Glutamatergic neuron (in vitro differentiated cells): ENCODE data around the gene EPB41L5. TPM values are rescaled to one million over a fixed set of nuclear protein-coding genes. Genes with fewer than 3 reads are reported as not detected.

Experiments used
- DNase-seq: peaks from one replicate; pipeline ENCODE4 v3.0.0; 2022
- H3K27ac Mint-ChIP-seq: one replicate; pipeline ENCODE4 v1.8.0; 2020; ENCODE audit warnings: mild to moderate bottlenecking, mixed read lengths, inconsistent platforms; ENCODE audit not compliant: unreplicated experiment
- H3K27me3 Mint-ChIP-seq: one replicate; pipeline ENCODE4 v1.8.0; 2020; ENCODE audit warnings: mild to moderate bottlenecking, moderate library complexity, mixed read lengths, inconsistent platforms; ENCODE audit not compliant: unreplicated experiment
- H3K36me3 Mint-ChIP-seq: one replicate; pipeline ENCODE4 v1.8.0; 2020; ENCODE audit warnings: mild to moderate bottlenecking, mixed read lengths, inconsistent platforms; ENCODE audit not compliant: unreplicated experiment
- H3K4me1 Mint-ChIP-seq: one replicate; pipeline ENCODE4 v1.8.0; 2020; ENCODE audit warnings: mild to moderate bottlenecking, low read depth, mixed read lengths, inconsistent platforms; ENCODE audit not compliant: unreplicated experiment
- H3K4me3 Mint-ChIP-seq: one replicate; pipeline ENCODE4 v1.8.0; 2020; ENCODE audit warnings: mild to moderate bottlenecking, mixed read lengths, inconsistent platforms; ENCODE audit not compliant: unreplicated experiment
- H3K9me3 Mint-ChIP-seq: one replicate; pipeline ENCODE4 v1.8.0; 2020; ENCODE audit warnings: mild to moderate bottlenecking, moderate library complexity, mixed read lengths, inconsistent platforms; ENCODE audit not compliant: unreplicated experiment
- CTCF ChIP-seq: fragments of 200-600 bp; sonication (generic); IDR thresholded peaks from one replicate; pipeline ENCODE4 v1.5.0; 2021; ENCODE audit not compliant: partially characterized antibody, unreplicated experiment
- total RNA-seq: library from RNA; stranded (reverse); fragmentation: NEBNext Ultra II Directional; extraction: Animal tissue kit (Norgen Biotek cat#: 25700); gene quantifications from one replicate; pipeline ENCODE4 v1.2.1, GENCODE V29; 2021; ENCODE audit not compliant: unreplicated experiment

The EPB41L5 gene
- total RNA-seq, 1 donor from 2014 or later = 71.7 TPM

GRCh38 chr2:120140866-120141265 is 128.0 kb downstream of the EPB41L5 start:
- no peaks in the 10 kb centered on the region for H3K27me3 Mint-ChIP-seq
- no peak for TF ChIP-seq CTCF
- H3K4me1 Mint-ChIP-seq = no peaks in the 10 kb centered on the region
- H3K27ac Mint-ChIP-seq = no peak overlapping the region
- peaks cover 14% of the 10 kb centered on the region for H3K36me3 Mint-ChIP-seq
- no peak for DNase-seq
- H3K4me3 Mint-ChIP-seq = no peak overlapping the region
- H3K9me3 Mint-ChIP-seq = peaks cover 4% of the 10 kb centered on the region

- H3K9me3 Mint-ChIP-seq = peaks cover 2% of the 10 kb centered on the region
- no peaks in the 10 kb centered on the region for H3K4me1 Mint-ChIP-seq
- no peak for DNase-seq
- TF ChIP-seq CTCF = no peak
- peaks cover 8% of the 10 kb centered on the region for H3K36me3 Mint-ChIP-seq
- H3K27me3 Mint-ChIP-seq = no peaks in the 10 kb centered on the region
- no peak overlapping the region for H3K4me3 Mint-ChIP-seq
- H3K27ac Mint-ChIP-seq = no peak overlapping the region
Measured at GRCh38 chr2:120141300-120142069, 128.6 kb downstream of the EPB41L5 start.

- H3K4me3 Mint-ChIP-seq = no peak overlapping the region
- no peak for DNase-seq
- no peaks in the 10 kb centered on the region for H3K36me3 Mint-ChIP-seq
- no peaks in the 10 kb centered on the region for H3K27me3 Mint-ChIP-seq
- no peak for TF ChIP-seq CTCF
- peaks cover 2% of the 10 kb centered on the region for H3K9me3 Mint-ChIP-seq
- no peaks in the 10 kb centered on the region for H3K4me1 Mint-ChIP-seq
- H3K27ac Mint-ChIP-seq = no peak overlapping the region
Measured at GRCh38 chr2:120142528-120143219, 129.8 kb downstream of the EPB41L5 start.

- H3K9me3 Mint-ChIP-seq = no peaks in the 10 kb centered on the region
- no peak for TF ChIP-seq CTCF
- H3K36me3 Mint-ChIP-seq = peaks cover 23% of the 10 kb centered on the region
- H3K4me3 Mint-ChIP-seq = no peak overlapping the region
- no peak overlapping the region for H3K27ac Mint-ChIP-seq
- no peak for DNase-seq
- peaks cover 2% of the 10 kb centered on the region for H3K27me3 Mint-ChIP-seq
- no peaks in the 10 kb centered on the region for H3K4me1 Mint-ChIP-seq
Measured at GRCh38 chr2:120148229-120148628, 135.4 kb downstream of the EPB41L5 start.

GRCh38 chr2:120148669-120149068 is 135.8 kb downstream of the EPB41L5 start:
- Mint-ChIP-seq H3K9me3 (no peaks in the 10 kb centered on the region), H3K27me3 (peaks cover 2% of the 10 kb centered on the region), H3K36me3 (peaks cover 27% of the 10 kb centered on the region), H3K4me1 (no peaks in the 10 kb centered on the region), H3K4me3 (no peak overlapping the region), H3K27ac (no peak overlapping the region)
- TF ChIP-seq CTCF = no peak
- DNase-seq = no peak
